Jurkat, Clone E6-1 (cell line): ENCODE data around the gene PACSIN2.
A peak's percentile ranks its signal among the peaks of the same experiment; 100 is the strongest.
"Not testable (repeated sequence)": the region's sequence is repeated elsewhere in the genome, so short reads cannot be mapped to it uniquely, and the experiment has no call there.

ENCODE experiments used
- DNase-seq: peaks from one replicate; pipeline ENCODE4 v3.0.0-alpha.2; 2011; ENCODE audit warnings: low read depth, low spot score
- H3K4me3 ChIP-seq: 2 replicates; pipeline ENCODE4 v1.5.1; 2011; ENCODE audit warnings: mild to moderate bottlenecking, low read length, control low read depth, moderate library complexity

The PACSIN2 gene

DNA sequence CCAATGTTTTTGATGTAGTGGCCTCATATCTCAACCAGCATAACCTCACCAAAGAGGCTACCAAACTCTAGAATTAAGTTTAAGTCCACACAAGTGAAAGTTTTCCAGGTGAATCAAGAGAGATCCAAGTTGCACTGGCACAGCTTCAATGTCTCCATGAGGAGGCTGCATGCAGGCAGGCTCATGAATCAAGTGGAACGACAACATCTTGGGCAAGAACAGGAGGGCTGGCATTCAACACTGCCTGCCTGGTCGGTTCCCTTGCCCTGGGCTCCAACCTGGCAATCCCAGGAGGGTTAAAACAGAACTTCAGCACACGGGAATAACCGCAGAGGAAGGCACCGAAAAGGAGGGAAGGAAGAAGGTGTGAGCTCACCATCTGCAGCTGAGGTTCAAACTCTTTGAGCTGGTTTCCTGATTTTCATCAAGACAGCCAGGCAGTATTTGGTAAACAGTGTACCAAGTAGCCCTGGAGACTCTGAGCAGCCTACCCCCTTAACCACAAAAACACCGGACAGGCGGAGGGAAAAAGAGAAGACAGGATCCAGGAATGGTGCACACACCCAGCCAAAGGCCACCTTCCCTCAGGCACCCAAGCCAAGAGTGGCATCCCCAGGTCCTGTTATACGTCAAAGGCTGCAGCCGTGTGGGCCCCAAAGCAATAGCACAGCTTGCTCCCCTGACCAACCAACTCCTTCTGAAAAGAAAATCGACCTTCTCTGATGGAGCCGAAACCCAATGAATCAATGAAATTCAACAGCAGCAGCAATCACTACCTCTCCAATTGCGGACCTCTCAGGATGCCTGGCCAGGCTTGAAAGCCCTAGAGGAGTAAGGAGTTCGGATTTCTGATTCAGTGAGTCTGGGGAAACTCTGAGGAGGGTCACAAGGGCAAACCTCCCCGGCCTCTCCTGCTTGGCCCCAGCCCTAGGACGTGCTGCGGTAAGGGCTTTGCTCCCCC lies 1.3 kb downstream of the PACSIN2 start:
- peak overlapping the region; percentile 85 for H3K4me3 ChIP-seq
- DNase-seq, result no peak

DNA sequence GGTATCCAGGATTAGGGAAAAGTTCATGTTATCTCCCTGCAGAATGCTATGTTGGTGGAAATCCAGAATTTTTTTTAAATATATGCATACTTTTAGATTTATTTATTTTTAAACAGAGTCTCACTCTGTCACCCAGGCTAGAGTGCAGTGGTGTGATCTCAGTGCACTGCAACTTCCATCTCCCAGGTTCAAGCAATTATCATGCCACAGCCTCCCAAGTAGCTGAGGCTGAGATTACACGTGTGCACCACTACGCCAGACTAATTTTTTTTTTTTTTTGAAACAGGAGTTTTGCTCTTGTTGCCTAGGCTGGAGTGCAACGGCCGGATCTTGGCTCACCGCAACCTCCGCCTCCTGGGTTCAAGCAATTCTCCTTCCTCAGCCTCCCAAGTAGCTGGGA lies 2.6 kb downstream of the PACSIN2 start:
- H3K4me3 ChIP-seq, result no peak overlapping the region
- DNase-seq, result no peak

DNA sequence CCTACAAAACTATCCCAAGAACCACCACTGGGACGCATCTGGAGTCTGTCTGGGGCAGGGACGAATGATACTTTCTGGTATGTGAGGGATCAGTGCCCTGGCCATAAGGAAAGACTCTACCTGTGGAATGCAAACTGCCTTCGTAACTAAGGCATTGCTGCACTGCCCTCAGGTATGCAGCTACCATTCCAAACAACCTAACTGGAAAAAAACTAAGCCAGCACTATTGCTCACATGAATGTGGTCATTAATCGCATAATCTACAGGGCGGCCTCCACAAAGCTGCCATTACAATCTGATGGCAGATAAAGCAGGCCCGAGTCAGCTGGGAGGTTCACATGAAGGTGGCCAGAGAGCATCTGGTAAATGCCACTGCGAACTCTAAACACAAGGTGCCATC lies 3.9 kb downstream of the PACSIN2 start:
- H3K4me3 ChIP-seq, result no peak overlapping the region
- no peak for DNase-seq

DNA sequence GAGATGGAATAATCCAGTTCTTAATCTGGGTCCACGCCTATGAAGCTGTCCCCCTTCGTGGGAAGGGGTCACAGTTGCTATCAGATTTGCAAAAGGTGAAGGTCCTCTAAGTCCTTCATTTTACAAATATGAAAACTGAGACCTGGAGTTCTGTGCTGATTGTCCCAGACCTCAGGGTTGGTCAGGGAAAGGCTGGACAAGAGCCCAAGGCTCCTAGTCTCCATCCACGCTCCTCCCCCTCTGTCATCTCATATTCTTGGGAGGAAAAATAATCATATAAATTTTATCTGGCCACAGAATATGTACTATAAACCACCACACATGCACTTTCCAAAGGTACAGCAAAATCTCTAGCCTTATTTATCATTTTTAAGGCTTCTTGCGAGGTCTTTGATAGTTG lies 5.5 kb downstream of the PACSIN2 start:
- DNase-seq, result no peak
- H3K4me3 ChIP-seq, result no peak overlapping the region

- DNase-seq, result no peak
- no peak overlapping the region for H3K4me3 ChIP-seq
These were observed 6.0 kb downstream of the PACSIN2 start for GRCh38 chr22:43008921-43009320.

- no peak overlapping the region for H3K4me3 ChIP-seq
- DNase-seq, result no peak
These were observed 6.4 kb downstream of the PACSIN2 start for GRCh38 chr22:43008509-43008908.

- no peak for DNase-seq
- no peak overlapping the region for H3K4me3 ChIP-seq
These were observed 7.3 kb downstream of the PACSIN2 start for GRCh38 chr22:43007519-43008102.

DNA sequence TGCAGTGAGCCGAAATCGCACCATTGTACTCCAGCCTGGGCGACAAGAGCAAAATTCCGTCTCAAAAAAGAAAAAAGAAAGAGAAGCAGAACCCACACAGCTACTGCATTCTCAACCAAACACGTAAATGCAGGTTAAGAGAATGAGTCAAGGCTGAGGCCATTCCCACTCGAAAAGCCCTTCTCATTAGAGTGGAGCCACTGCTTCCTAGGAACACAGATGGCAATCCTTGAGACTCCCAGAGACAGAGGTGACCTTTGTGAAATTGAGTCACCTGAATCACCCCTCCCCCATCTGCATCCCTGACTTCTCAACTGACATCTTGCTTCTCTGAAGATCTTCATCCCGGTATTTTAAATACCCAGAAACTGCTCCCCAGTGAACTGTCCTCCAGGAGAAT lies 8.2 kb downstream of the PACSIN2 start:
- no peak for DNase-seq
- no peak overlapping the region for H3K4me3 ChIP-seq

DNA sequence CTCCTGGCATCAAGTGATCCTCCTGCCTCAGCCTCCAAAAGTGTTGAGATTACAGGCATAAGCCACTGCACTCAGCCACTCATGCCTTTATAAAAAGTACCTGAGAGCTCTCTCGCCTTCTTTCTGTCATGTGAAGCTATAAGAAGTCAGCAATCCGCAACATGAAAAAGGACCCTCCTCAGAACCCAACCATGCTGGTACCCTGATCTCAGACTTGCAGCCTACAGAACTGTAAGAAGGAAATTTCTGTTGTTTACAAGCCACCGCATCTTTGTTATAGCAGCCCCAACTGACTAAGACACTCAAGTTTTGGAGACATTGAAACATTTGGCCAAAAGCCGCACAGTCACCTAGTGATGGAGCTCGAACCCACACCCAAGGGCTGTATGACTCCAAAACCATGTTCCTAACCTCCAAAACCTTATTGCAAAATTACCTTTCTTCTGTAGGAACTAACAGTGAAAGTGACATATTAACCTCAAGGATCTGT lies 8.9 kb downstream of the PACSIN2 start:
- DNase-seq, result no peak
- H3K4me3 ChIP-seq, result no peak overlapping the region

- DNase-seq, result no peak
- no peak overlapping the region for H3K4me3 ChIP-seq
These were observed 9.8 kb downstream of the PACSIN2 start for GRCh38 chr22:43005106-43005505.

- no peak overlapping the region for H3K4me3 ChIP-seq
- DNase-seq, result no peak
These were observed 10.4 kb downstream of the PACSIN2 start for GRCh38 chr22:43004362-43005035.

DNA sequence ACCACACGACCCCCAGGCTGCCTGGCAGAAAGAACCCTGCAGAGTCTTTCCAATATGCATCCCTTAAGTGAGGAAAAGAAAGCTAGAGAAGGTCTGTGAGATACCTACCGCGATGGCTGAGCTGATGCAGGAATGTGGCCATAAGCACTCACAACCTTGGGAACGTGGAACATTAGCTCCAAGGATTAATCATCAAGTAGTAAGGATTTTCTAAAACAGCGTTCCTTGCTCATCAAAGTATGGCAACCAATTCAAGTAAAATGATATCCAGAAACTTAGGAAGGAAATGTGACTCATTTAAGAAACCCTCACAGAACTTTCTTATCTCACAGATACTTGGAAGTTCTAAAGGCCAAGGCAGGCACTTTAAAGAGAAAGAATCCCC lies 12.8 kb downstream of the PACSIN2 start:
- H3K4me3 ChIP-seq, result no peak overlapping the region
- no peak for DNase-seq

GRCh38 chr22:43001271-43002201 lies 13.4 kb downstream of the PACSIN2 start:
- no peak overlapping the region for H3K4me3 ChIP-seq
- no peak for DNase-seq

GRCh38 chr22:43000441-43001175 lies 14.3 kb downstream of the PACSIN2 start:
- DNase-seq, result no peak
- H3K4me3 ChIP-seq, result no peak overlapping the region

DNA sequence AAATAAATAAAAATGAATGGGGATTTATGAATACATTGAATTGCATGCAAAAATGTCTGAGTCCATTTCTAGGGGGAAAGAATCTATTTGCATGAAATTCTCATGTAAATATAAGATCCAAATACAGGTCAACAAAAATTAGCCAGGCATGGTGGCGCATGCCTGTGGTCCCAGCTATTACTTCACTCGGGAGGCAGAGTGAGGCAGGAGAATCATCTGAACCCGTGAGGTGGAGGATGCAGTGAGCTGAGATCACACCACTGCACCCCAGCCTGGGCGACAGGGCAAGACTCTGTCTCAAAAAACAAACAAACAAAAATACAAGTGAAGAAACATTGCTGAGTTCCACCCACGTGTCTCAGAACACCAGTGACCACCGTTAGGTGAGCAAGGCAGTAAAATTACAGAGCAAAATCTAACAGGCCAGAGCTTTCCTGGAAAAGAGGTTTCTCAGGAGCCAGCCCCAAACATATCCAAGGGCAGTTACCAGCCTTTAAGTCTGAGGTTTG lies 17.3 kb downstream of the PACSIN2 start:
- DNase-seq, result no peak

GRCh38 chr22:42996646-42997365 lies 18.1 kb downstream of the PACSIN2 start:
- no peak overlapping the region for H3K4me3 ChIP-seq
- DNase-seq, result no peak

More for the DNA sequence above, 17.3 kb downstream of the PACSIN2 start:
- no peak overlapping the region for H3K4me3 ChIP-seq

GRCh38 chr22:42995654-42996053 lies 19.3 kb downstream of the PACSIN2 start:
- DNase-seq, H3K4me3 ChIP-seq: not testable (repeated sequence)
